ENCODE results near the gene SLC10A7. TPM values are rescaled to one million over a fixed set of nuclear protein-coding genes. Genes with fewer than 3 reads are reported as not detected.

SLC10A7 gene
- total and polyA plus RNA-seq, 2 of the 8 experiments (the other 6 are each of a cell fraction or from before 2014, with no cell fraction given): 2.5 to 2.9 TPM

DNA sequence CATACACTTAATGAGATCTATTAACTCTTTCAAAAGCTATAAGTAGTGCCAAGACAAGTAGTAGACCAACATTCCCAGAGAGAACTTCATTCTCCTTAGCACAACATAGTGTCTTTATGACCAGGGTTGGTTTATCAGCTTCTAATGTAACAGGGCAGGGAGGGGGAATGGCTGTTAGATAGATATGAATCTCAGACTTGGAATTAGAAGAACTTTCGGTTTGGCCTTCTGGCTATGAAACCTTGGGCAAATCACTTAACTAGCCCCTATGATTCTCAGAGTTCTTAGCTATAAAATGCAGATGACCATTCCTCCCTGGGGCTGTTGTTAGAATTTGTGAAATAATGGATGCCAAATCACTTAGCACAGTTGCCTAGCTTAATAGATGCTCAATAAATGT, 132.2 kb downstream of the SLC10A7 start:
- no peak overlapping the region for H2BK20ac ChIP-seq (ENCODE audit: low read length)
- H3K4me3 ChIP-seq (ENCODE audit: extremely low read depth in 1 of 4, insufficient read depth in 2 of 4, low read depth in 3 of 4, low read length in 4 of 4): no peak overlapping the region
- no peak overlapping the region for H4K5ac ChIP-seq (ENCODE audit: insufficient read length, low read depth, low read length)
- H3K4me1 ChIP-seq (replicated peaks in 1 of 4; ENCODE audit: control insufficient read depth in 3 of 4, insufficient read depth in 4 of 4, low read length in 3 of 4): no peaks in the 10 kb centered on the region
- no peak overlapping the region for H2BK120ac ChIP-seq (replicated peaks; ENCODE audit: low read depth, low read length)
- no peak overlapping the region for H2BK5ac ChIP-seq (ENCODE audit: low read depth, low read length)
- no peak overlapping the region for H2AFZ ChIP-seq (ENCODE audit: low read length)
- no peak overlapping the region for H4K91ac ChIP-seq (replicated peaks; ENCODE audit: insufficient read length, low read length)
- H3K18ac ChIP-seq (ENCODE audit: extremely low read depth, low read length): no peak overlapping the region
- WGBS, 2 experiments (ENCODE audit: extremely low coverage in 1 of 2, insufficient coverage in 1 of 2, insufficient read length in 1 of 2, insufficient replicate concordance in 2 of 2, low coverage in 1 of 2, low lambda C conversion rate in 2 of 2, missing lambda C conversion rate in 1 of 2): 88% methylated on average over 1 of the region's 1 CpG; no CpG with 5 or more reads in 1 of the 2 experiments
- no peak overlapping the region for H2BK15ac ChIP-seq (ENCODE audit: low read length)
- H3K56ac ChIP-seq (replicated peaks; ENCODE audit: insufficient read length, low read depth, low read length): no peak overlapping the region
- no peak overlapping the region for H4K8ac ChIP-seq (ENCODE audit: extremely low read depth, insufficient read depth, low read length)
- H3K23ac ChIP-seq (ENCODE audit: insufficient read length): no peak overlapping the region
- H3K9me3 ChIP-seq (ENCODE audit: insufficient read depth in 2 of 2, low read depth in 1 of 2, low read length in 1 of 2): no peaks in the 10 kb centered on the region
- H3K4ac ChIP-seq (replicated peaks; ENCODE audit: insufficient read length, low read depth, low read length): no peak overlapping the region
- no peaks in the 10 kb centered on the region for H3K36me3 ChIP-seq (ENCODE audit: control insufficient read depth in 2 of 4, insufficient read depth in 4 of 4, low read length in 3 of 4)
- H3K9ac ChIP-seq (replicated peaks in 1 of 4; ENCODE audit: extremely low read depth in 1 of 4, low read depth in 3 of 4, low read length in 3 of 4): no peak overlapping the region
- DNase-seq (ENCODE audit: low read depth in 1 of 2, low spot score in 2 of 2) (no peak), FAIRE-seq (no peak)
- no peaks in the 10 kb centered on the region for H3K27me3 ChIP-seq (replicated peaks in 1 of 4; ENCODE audit: control insufficient read depth in 3 of 4, extremely low read depth in 1 of 4, insufficient read depth in 3 of 4, low read length in 3 of 4)
- H3K23me2 ChIP-seq (ENCODE audit: low read depth, low read length): no peaks in the 10 kb centered on the region
- no peak overlapping the region for H2AK5ac ChIP-seq (ENCODE audit: low read depth, low read length)
- H3K27ac ChIP-seq (ENCODE audit: low read depth, low read length): no peak overlapping the region
- CTCF ChIA-PET (ENCODE audit: partially characterized antibody): interaction anchor here (0.6 to 1.9 kb wide), 8 partner anchors 8 to 594 kb away, joined by 3 to 7 read pairs (median 3); no protein-coding TSS in a partner anchor
- H3K79me2 ChIP-seq (ENCODE audit: control insufficient read depth in 1 of 2, insufficient read depth in 2 of 2, low read length in 2 of 2): no peaks in the 10 kb centered on the region
- H2BK12ac ChIP-seq (ENCODE audit: low read depth, low read length): no peak overlapping the region
- no peaks in the 10 kb centered on the region for H3K79me1 ChIP-seq (ENCODE audit: low read depth, low read length)
- no peaks in the 10 kb centered on the region for H4K20me1 ChIP-seq (replicated peaks in 1 of 2; ENCODE audit: control insufficient read depth in 1 of 2, insufficient read depth in 2 of 2, low read length in 2 of 2)
- H3K14ac ChIP-seq (ENCODE audit: insufficient read length): no peak overlapping the region
- POLR2A ChIA-PET (ENCODE audit: partially characterized antibody): no interaction called here
- H3K4me2 ChIP-seq (ENCODE audit: insufficient read depth in 1 of 2, low read depth in 2 of 2, low read length in 2 of 2): no peak overlapping the region
- no peak for TF ChIP-seq SP4 (IDR thresholded peaks at IDR 0.05; ENCODE audit: low read length)
- no peak for TF ChIP-seq CBX8 (IDR thresholded peaks at IDR 0.05; ENCODE audit: borderline replicate concordance, low read depth, low read length)
- no peak for TF ChIP-seq E2F6 (IDR thresholded peaks at IDR 0.05)
- TF ChIP-seq, protein P1, sequence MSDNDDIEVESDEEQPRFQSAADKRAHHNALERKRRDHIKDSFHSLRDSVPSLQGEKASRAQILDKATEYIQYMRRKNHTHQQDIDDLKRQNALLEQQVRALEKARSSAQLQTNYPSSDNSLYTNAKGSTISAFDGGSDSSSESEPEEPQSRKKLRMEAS (IDR thresholded peaks at IDR 0.05): no peak
